ENCODE measurements around the gene UCP3. TPM values are rescaled to one million over a fixed set of nuclear protein-coding genes. Genes with fewer than 3 reads are reported as not detected.

The UCP3 gene
- total and polyA plus RNA-seq, 4 donors, result 1.0 to 2.8 (median 1.8) TPM

DNA sequence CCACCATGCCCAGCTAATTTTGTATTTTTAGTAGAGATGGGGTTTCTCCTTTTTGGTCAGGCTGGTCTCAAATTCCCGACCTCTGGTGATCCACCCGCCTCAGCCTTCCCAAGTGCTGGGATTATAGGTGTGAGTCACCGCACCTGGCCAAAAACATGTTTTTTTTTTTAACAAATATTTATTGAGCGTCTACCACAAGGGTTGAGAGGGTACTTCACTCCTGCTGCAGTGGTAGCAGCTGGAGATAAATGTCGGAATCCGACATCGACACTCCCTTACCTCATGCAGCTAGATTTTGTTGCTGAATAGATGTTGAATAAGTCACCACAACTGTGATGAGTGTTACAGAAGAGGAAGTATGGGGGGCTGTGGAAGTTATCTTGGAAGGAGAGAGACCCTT, 57.1 kb downstream of the UCP3 start:
- DNase-seq, result no peak
- TF ChIP-seq, protein P1, sequence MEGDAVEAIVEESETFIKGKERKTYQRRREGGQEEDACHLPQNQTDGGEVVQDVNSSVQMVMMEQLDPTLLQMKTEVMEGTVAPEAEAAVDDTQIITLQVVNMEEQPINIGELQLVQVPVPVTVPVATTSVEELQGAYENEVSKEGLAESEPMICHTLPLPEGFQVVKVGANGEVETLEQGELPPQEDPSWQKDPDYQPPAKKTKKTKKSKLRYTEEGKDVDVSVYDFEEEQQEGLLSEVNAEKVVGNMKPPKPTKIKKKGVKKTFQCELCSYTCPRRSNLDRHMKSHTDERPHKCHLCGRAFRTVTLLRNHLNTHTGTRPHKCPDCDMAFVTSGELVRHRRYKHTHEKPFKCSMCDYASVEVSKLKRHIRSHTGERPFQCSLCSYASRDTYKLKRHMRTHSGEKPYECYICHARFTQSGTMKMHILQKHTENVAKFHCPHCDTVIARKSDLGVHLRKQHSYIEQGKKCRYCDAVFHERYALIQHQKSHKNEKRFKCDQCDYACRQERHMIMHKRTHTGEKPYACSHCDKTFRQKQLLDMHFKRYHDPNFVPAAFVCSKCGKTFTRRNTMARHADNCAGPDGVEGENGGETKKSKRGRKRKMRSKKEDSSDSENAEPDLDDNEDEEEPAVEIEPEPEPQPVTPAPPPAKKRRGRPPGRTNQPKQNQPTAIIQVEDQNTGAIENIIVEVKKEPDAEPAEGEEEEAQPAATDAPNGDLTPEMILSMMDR (IDR thresholded peaks at IDR 0.05; ENCODE audit: control extremely low read depth, extremely low read depth), result no peak
- Histone ChIP-seq H3K27me3 (ENCODE audit: control insufficient read depth in 3 of 3, insufficient read depth in 3 of 3, low read length in 2 of 3) (peaks cover 0 to 7% (median 5%) of the 10 kb centered on the region in 3 donors), H3K27ac (ENCODE audit: low read depth in 1 of 2, low read length in 1 of 2) (no peak overlapping the region), H3K4me3 (no peak overlapping the region), H3K9ac (ENCODE audit: insufficient read depth in 1 of 2, low read length in 2 of 2) (no peak overlapping the region), H3K4me1 (ENCODE audit: control insufficient read depth in 5 of 5, insufficient read depth in 5 of 5, low read length in 5 of 5) (no peaks in the 10 kb centered on the region), H3K9me3 (ENCODE audit: control insufficient read depth in 4 of 4, insufficient read depth in 3 of 4, low read length in 3 of 4) (no peaks in the 10 kb centered on the region), H3K36me3 (ENCODE audit: control insufficient read depth in 4 of 4, insufficient read depth in 4 of 4, low read length in 4 of 4) (no peaks in the 10 kb centered on the region)
- ATAC-seq (ENCODE audit: insufficient read depth, low FRiP score), result peak; percentile 46
- WGBS, 2 donors, result 61 to 87% methylated on average over 7 of the region's 7 CpGs

DNA sequence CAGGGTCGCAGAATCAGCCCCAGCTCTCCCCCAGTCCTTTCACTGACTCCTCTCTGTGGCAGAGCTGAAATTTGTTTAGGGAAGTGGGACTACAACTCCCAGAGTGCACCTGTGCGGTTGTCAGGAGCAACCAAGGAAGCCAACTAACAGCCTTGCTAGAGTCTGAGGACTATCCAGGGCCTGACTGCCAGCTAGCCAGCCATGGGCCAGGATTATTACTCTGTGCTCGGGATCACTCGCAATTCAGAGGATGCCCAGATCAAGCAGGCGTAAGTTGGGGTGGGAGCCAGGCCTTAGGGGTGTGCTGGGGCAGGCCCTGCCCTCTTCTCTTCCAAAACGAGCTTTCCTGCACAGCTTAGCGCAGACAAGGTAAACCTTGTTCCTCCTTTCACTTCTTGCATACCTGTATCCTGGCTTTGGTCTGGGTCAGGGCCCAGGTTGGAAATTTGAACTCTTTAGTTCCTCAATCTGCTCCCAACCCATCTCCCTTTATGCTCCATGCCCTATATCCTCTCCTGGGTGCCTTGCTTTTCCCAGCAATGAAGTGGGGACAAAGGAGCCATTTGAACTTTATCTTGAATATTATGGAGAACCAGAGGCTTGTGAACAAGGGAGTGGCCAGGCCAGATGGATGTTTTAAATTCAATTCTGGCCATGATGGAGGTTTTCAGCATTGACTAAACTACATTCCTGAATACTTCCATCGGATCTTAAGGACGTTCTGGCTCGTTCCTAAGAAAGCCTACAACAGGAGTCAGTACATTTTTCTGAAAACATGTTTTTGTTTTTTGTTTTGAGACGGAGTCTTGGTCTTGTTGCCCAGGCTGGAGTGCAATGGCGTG, 57.8 kb downstream of the UCP3 start, which contains the start of gene DNAJB13:
TSS of gene DNAJB13 (plus strand) at position 158 of the 842 bp plus-strand sequence. CDS start at position 202, 44 bp downstream.
- H3K27me3 ChIP-seq (ENCODE audit: control insufficient read depth in 3 of 3, insufficient read depth in 3 of 3, low read length in 2 of 3), result peaks cover 0 to 2% (median 2%) of the 10 kb centered on the region in 3 donors
- no peak within 1 kb of the TSS for H3K27ac ChIP-seq (ENCODE audit: low read depth in 1 of 2, low read length in 1 of 2)
- H3K9ac ChIP-seq (ENCODE audit: insufficient read depth in 1 of 2, low read length in 2 of 2), result no peak within 1 kb of the TSS
- DNase-seq (peak; percentile 47 to 61 (median 54)), ATAC-seq (ENCODE audit: insufficient read depth, low FRiP score) (peak; percentile 47)
- H3K4me1 ChIP-seq (ENCODE audit: control insufficient read depth in 5 of 5, insufficient read depth in 5 of 5, low read length in 5 of 5), result no peaks in the 10 kb centered on the region
- H3K36me3 ChIP-seq (ENCODE audit: control insufficient read depth in 4 of 4, insufficient read depth in 4 of 4, low read length in 4 of 4), result no peaks in the 10 kb centered on the region
- H3K4me3 ChIP-seq, result no peak within 1 kb of the TSS
- TF ChIP-seq, protein P1 (IDR thresholded peaks at IDR 0.05; ENCODE audit: control extremely low read depth, extremely low read depth), result no peak
- 81 to 86% methylated on average over 12 of the region's 12 CpGs for WGBS, 2 donors
- H3K9me3 ChIP-seq (ENCODE audit: control insufficient read depth in 4 of 4, insufficient read depth in 3 of 4, low read length in 3 of 4), result no peaks in the 10 kb centered on the region

Other genes starting within 250 kb of the UCP3 start
- gene RAB6A, start 248.0 kb downstream of the UCP3 start, total RNA-seq, result 100 to 1,000 TPM in 1 of 2 donors, 10 to 100 TPM in 1; 93.2 to 159 TPM
- 10 to 100 TPM; 45.8 to 70.3 TPM for gene RAB6A, start 248.0 kb downstream of the UCP3 start, polyA plus RNA-seq
- gene MRPL48, start 221.2 kb downstream of the UCP3 start, total RNA-seq, result 10 to 100 TPM; 24.7 to 37.3 TPM
- 10 to 100 TPM; 20.5 to 38.1 TPM for gene MRPL48, start 221.2 kb downstream of the UCP3 start, polyA plus RNA-seq
- 10 to 100 TPM; 40.0 to 65.4 TPM for gene COA4, start 132.2 kb downstream of the UCP3 start, total RNA-seq
- gene COA4, start 132.2 kb downstream of the UCP3 start, polyA plus RNA-seq, result 100 to 1,000 TPM in 1 of 2 donors, 10 to 100 TPM in 1; 75.0 to 105 TPM
- 10 to 100 TPM; 14.6 to 23.3 TPM for gene PAAF1, start 132.1 kb downstream of the UCP3 start, total RNA-seq
- gene PAAF1, start 132.1 kb downstream of the UCP3 start, polyA plus RNA-seq, result 10 to 100 TPM; 10.2 to 13.3 TPM
- 10 to 100 TPM in 1 of 2 donors, 1 to 10 TPM in 1; 6.1 to 11.9 TPM for gene DNAJB13, start 58.1 kb downstream of the UCP3 start, total RNA-seq
- gene DNAJB13, start 58.1 kb downstream of the UCP3 start, polyA plus RNA-seq, result 1 to 10 TPM; 5.4 to 6.7 TPM
- 100 to 1,000 TPM in 1 of 2 donors, 10 to 100 TPM in 1; 74.1 to 207 TPM for gene UCP2, start 26.2 kb downstream of the UCP3 start, total RNA-seq
- 100 to 1,000 TPM in 1 of 2 donors, 10 to 100 TPM in 1; 44.7 to 203 TPM for gene UCP2, start 26.2 kb downstream of the UCP3 start, polyA plus RNA-seq
- gene C2CD3, start 161.9 kb upstream of the UCP3 start, total RNA-seq, result 10 to 100 TPM; 27.8 to 31.3 TPM
- 10 to 100 TPM; 10.2 to 13.7 TPM for gene C2CD3, start 161.9 kb upstream of the UCP3 start, polyA plus RNA-seq
- gene PPME1, start 162.2 kb upstream of the UCP3 start, total RNA-seq, result 10 to 100 TPM; 34.6 to 37.7 TPM
- gene PPME1, start 162.2 kb upstream of the UCP3 start, polyA plus RNA-seq, result 10 to 100 TPM; 22.4 to 24.9 TPM